Measurements from ENCODE around the gene ETNPPL.
"Not testable (repeated sequence)": the region's sequence is repeated elsewhere in the genome, so short reads cannot be mapped to it uniquely, and the experiment has no call there.

ETNPPL gene

DNA sequence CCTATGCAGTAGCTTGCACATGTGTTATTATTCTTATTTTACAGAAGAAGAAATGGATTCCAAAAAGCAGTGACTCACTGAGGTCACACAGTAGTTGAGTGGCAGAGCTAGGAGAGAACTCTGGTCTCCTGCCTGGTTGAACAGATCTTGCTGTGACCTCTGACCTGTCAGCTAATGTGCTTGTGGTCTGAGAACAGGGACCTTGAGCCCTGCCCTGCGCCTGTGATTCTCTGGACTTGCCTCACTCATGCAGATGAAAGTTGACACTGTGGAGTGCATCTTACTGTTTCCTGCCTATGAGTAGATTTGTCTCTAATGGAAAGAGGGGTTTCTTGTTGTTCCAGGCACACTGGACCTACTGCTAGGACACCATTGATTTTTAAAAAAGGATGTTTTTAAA, 32.3 kb downstream of the ETNPPL start:
- no peak for DNase-seq

DNA sequence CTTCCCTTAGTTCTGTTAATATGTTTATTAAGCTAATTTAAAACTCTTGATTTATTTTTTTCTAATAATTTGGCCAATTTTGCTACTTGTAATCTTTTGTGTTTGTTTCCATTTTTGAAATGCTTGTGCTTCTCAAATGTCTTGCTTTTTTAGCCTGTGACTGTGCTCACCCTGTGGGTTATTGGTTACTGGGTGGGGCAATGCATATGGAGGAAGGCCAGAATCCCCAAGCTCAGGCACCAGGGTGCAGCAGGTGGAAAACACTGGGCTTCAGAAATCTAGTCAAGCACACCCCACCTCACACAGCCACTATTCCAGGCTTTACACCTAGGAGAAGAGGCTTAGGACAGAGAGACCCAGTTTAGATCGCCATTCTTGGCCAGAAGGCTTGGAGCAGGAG, 33.1 kb downstream of the ETNPPL start:
- Mint-ChIP-seq H3K27me3 (peaks cover 7% of the 10 kb centered on the region), H3K4me1 (no peaks in the 10 kb centered on the region), H3K27ac (no peak overlapping the region), H3K4me3 (no peak overlapping the region), H3K9me3 (no peaks in the 10 kb centered on the region)
- DNase-seq, result no peak
- no peak for ATAC-seq

More for the DNA sequence above, 32.3 kb downstream of the ETNPPL start:
- H3K4me1 Mint-ChIP-seq, result no peaks in the 10 kb centered on the region
- ATAC-seq, result no peak
- no peak overlapping the region for H3K27ac Mint-ChIP-seq
- no peaks in the 10 kb centered on the region for H3K9me3 Mint-ChIP-seq
- H3K27me3 Mint-ChIP-seq, result peaks cover 7% of the 10 kb centered on the region
- H3K4me3 Mint-ChIP-seq, result no peak overlapping the region

DNA sequence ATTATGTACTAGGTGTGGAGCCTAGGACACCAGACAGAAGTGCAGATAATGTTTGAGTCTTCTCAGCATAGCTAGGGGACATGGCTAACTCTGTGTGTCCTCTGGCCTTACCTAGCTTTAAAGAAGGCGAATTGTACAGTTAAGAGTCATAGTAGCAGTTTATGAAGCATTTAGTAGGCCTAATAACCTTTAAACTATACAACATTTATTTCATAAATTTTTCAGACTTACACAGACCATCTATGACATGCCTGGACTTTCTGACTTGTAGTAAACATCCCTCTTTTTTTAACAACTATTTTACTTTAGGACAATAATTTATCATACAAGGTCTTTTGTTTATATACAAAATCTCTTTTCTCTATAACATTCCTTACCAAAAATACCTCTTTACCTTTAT, 37.4 kb downstream of the ETNPPL start:
- no peaks in the 10 kb centered on the region for H3K9me3 Mint-ChIP-seq
- no peak overlapping the region for H3K27ac Mint-ChIP-seq
- H3K4me3 Mint-ChIP-seq, result no peak overlapping the region
- ATAC-seq (no peak), DNase-seq (no peak)
- peaks cover 7% of the 10 kb centered on the region for H3K27me3 Mint-ChIP-seq
- H3K4me1 Mint-ChIP-seq, result no peaks in the 10 kb centered on the region

DNA sequence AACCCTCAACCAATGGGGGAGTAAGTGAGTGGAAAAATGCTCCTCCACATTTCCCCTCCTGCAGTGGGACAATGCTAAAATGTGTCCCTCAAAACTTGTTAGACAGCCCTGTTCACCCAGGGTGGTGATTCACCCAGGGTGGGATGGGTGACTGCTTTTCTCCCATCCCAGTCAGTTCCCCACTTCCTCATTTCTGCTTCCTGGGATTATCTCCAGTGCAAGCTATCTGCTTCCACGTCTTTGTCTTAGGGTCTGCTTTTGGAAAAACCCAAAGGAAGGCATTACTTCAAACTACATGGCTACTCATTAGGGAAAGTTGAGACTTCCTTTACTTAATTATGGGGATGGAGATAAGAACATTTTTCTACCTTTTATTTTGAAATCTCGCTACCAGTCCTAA, 45.5 kb downstream of the ETNPPL start:
- no peak for ATAC-seq

DNA sequence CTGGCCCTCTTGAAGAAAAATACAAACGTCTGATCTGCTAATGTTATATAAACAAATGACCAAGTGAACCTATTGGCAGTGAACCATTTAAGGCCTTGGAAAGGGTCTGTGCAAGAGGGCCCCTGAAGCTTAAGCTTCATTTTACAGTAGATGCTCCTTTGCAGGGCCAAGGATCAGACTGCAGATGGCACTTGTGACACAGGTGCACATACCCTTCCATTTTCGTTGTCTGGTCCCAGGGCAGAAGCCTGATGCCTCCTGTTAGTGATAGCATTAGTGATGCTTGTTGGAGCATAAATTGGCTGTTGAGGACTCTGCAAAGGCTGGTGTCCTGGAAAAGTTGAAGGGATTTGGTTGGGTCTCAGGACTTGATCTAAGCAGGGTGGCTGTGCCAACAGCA, 46.5 kb downstream of the ETNPPL start:
- Mint-ChIP-seq H3K4me1 (no peaks in the 10 kb centered on the region), H3K27me3 (no peaks in the 10 kb centered on the region), H3K4me3 (no peak overlapping the region), H3K27ac (no peak overlapping the region), H3K9me3 (no peaks in the 10 kb centered on the region)
- no peak for ATAC-seq
- DNase-seq, result no peak

More for the DNA sequence above, 45.5 kb downstream of the ETNPPL start:
- no peak for DNase-seq
- no peaks in the 10 kb centered on the region for H3K9me3 Mint-ChIP-seq
- H3K27ac Mint-ChIP-seq, result no peak overlapping the region
- no peak overlapping the region for H3K4me3 Mint-ChIP-seq
- H3K27me3 Mint-ChIP-seq, result peaks cover 4% of the 10 kb centered on the region
- no peaks in the 10 kb centered on the region for H3K4me1 Mint-ChIP-seq

DNA sequence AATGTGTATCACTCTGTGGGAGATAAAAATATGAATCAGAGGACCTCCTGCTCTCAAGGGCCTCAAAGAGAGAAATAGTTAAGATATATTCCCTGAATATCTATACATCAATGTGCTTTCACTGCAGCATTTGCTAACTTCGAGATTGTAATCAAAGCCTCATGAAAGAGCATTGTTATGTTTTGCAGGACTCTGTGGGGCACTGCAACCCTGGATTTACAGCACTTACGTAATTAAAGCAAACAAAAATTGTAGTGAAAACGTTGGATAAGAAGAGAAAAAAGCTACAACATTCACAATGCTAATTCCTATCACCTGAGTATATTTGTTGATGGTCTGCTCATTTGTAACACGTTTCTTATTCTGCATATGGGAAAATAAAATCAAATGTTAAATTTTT, 48.0 kb downstream of the ETNPPL start:
- Mint-ChIP-seq H3K4me1 (no peaks in the 10 kb centered on the region), H3K27me3 (no peaks in the 10 kb centered on the region), H3K9me3 (no peaks in the 10 kb centered on the region), H3K4me3 (no peak overlapping the region), H3K27ac (no peak overlapping the region)
- no peak for DNase-seq
- ATAC-seq, result no peak

DNA sequence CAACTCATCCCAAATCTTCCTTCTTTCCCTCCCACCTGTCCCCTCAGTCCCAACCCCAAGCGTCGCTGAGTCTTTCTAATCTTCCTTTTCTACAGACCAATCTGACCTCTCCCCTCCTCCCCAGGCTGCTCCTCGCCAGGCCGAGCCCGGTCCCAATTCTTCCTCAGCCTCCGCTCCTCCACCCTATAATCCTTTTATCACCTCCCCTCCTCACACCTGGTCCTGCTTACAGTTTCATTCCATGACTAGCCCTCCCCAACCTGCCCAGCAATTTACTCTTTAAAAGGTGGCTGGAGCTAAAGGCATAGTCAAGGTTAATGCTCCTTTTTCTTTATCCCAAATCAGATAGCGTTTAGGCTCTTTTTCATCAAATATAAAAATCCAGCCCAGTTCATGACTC, 52.3 kb downstream of the ETNPPL start:
- ATAC-seq, H3K4me3 Mint-ChIP-seq, DNase-seq, H3K27me3 Mint-ChIP-seq, H3K27ac Mint-ChIP-seq, H3K9me3 Mint-ChIP-seq, H3K4me1 Mint-ChIP-seq: not testable (repeated sequence)

DNA sequence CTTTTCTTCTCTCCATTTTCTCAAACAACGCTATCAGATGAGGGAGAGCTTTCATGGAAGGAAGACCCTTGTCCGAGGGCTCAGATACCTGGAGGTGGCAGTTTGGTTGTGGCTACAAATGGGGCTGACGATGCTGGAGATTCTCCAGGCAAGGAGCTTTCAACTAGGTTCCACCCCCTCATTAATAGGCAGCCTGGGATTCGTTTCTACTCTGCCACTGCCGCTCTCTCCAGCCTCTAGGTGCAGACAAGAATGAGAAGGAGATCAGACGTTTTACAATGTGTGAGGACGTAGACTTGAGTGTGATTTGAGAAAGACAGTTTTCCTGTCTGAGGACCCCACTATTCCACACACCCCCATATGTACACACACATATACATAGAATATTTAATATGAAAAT, 53.1 kb downstream of the ETNPPL start:
- Mint-ChIP-seq H3K27ac (no peak overlapping the region), H3K4me3 (no peak overlapping the region), H3K9me3 (peaks cover 0 to 6% of the 10 kb centered on the region in 2 donors), H3K4me1 (no peaks in the 10 kb centered on the region), H3K27me3 (no peaks in the 10 kb centered on the region)
- ATAC-seq (no peak), DNase-seq (no peak)

DNA sequence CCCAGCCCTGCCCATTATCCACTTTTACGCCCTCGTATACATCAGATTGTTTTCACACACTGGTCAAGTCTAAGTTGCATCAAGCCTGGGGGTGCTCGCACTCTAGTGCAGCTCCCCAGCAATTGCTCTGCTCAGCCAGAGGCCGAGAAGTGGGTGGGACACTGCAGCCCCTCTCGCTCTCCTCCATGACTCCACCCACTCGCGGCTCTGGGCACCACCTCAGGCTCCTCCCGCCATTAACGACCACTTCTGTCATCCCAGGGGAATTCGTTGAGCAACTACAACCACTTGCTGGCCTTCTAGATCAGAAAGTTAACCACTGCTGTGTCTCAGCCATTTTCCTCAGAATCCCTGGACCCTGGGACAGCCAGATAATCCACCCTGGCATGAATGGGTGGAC, 53.6 kb downstream of the ETNPPL start:
- H3K27me3 Mint-ChIP-seq, result no peaks in the 10 kb centered on the region
- H3K9me3 Mint-ChIP-seq, result peaks cover 0 to 6% of the 10 kb centered on the region in 2 donors
- H3K4me1 Mint-ChIP-seq, result no peaks in the 10 kb centered on the region
- H3K4me3 Mint-ChIP-seq, result no peak overlapping the region
- H3K27ac Mint-ChIP-seq, result no peak overlapping the region
- ATAC-seq (no peak), DNase-seq (no peak)

DNA sequence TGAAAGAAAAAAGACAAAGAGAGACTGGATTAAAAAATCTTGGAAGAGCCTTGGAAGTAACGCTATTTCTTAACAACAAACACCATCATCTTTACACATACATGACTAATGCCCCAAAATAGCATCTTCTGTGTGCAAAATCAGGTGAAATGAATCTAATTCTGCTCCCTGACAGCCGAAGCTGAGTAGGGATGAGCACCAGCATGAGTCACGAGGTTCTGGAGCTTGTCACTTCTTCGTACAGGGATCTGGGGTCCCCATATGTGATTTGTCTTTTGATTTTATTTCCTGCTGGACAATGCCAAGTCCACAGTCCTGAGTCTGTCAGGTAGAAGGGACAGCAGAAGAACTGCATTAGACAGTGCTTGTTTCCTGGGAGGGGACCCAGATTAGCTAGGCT, 56.6 kb downstream of the ETNPPL start:
- DNase-seq (no peak), ATAC-seq (no peak)
- Mint-ChIP-seq H3K4me3 (no peak overlapping the region), H3K27me3 (no peaks in the 10 kb centered on the region), H3K27ac (no peak overlapping the region), H3K9me3 (peaks cover 0 to 6% of the 10 kb centered on the region in 2 donors), H3K4me1 (peaks cover 15% of the 10 kb centered on the region)

DNA sequence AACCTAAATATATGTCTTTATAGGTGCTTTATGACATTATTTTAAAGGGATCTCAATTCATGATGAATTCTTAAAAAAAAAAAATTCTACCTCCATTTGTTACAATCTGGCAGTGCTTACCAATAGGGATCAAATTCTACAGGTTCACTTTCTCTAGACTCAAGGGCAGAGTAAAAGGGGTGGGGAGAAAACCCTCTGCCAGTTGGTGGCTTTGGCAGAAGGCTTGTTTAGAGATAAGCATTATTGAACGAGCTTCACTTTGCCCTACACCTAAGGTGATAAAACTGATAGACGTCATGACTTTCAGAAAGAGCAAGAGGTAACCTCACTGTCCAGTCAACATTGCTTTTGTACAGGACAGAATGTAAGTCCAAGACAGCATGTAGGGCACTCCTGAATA, 58.9 kb downstream of the ETNPPL start:
- Mint-ChIP-seq H3K4me3 (no peak overlapping the region), H3K27ac (no peak overlapping the region), H3K4me1 (peaks cover 22% of the 10 kb centered on the region), H3K9me3 (no peaks in the 10 kb centered on the region), H3K27me3 (no peaks in the 10 kb centered on the region)
- ATAC-seq (no peak), DNase-seq (no peak)

DNA sequence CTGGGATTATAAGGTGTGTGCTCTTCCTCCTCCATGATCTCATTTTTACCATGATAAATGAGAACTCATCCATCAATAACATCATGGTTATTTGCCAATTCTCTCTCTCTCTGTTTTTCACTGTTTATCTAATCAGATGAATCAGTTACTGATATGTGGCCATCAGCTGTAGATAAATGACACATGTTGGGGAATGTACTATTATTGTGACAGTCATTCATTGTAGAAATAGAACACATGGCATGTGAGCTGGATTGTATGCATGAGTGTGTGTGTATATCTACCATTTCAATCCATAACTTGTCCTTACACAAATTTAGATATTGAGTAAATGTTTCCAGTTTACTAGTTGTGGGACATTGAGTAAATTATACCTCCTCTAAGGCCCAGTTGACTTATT, 59.5 kb downstream of the ETNPPL start:
- no peak for DNase-seq
- H3K27me3 Mint-ChIP-seq, result no peaks in the 10 kb centered on the region
- H3K4me1 Mint-ChIP-seq, result peaks cover 22% of the 10 kb centered on the region
- no peak for ATAC-seq
- no peak overlapping the region for H3K27ac Mint-ChIP-seq
- H3K4me3 Mint-ChIP-seq, result no peak overlapping the region
- no peaks in the 10 kb centered on the region for H3K9me3 Mint-ChIP-seq

DNA sequence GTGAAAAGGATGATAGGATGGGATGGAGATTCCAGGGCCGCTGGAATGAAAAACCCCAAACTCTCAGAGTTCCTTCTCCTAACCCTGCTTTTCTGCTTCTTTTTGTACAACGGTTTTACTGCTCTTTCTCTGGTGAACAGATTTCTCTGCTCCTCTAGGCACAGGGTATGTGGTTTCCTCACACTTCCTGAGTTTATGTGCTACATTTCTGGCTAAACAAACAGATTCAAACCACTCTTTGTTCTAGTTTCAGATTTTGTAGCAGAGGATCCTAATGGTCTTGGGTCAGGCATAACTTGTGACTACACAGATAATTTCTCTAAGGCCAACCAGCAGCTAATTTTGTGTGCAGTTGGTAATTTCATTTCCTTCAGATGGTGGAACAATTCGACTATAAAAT, 59.9 kb downstream of the ETNPPL start:
- DNase-seq (no peak), ATAC-seq (no peak)
- no peaks in the 10 kb centered on the region for H3K27me3 Mint-ChIP-seq
- no peaks in the 10 kb centered on the region for H3K9me3 Mint-ChIP-seq
- H3K4me1 Mint-ChIP-seq, result peaks cover 22% of the 10 kb centered on the region
- H3K4me3 Mint-ChIP-seq, result no peak overlapping the region
- no peak overlapping the region for H3K27ac Mint-ChIP-seq

DNA sequence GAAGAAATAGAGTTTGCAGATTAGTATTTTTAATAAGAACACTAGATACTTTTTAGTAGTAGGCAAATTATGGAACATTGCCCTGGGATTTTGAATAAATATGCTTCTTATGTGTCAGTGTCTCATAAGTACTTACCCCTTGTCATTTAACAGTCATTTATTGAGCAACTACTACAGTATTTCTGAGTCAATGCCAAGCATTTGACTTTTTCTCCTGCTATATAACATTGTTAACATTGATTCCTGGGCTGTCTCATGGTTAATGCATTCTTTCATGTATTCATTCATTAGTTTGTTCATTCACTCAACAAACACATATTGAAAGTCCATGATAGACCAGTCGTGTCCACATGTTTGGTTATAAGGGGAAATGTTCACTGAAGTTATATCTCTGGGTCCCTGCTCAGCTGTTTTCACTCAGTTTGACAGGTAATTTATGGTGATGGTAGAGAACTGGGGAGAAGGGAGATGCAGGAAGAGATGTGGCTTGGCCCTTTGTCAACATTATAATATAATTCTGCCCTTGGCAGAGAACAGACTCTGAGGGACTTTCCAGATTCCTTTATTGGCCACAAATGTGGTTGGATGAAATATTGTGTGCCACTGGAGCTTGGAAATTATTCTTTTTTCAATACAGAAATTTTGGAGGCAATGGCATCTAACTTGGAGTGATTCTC, 62.6 kb downstream of the ETNPPL start:
- Mint-ChIP-seq H3K4me3 (no peak overlapping the region), H3K9me3 (no peaks in the 10 kb centered on the region), H3K27me3 (no peaks in the 10 kb centered on the region), H3K27ac (no peak overlapping the region), H3K4me1 (peaks cover 22% of the 10 kb centered on the region)
- DNase-seq (no peak), ATAC-seq (no peak)

DNA sequence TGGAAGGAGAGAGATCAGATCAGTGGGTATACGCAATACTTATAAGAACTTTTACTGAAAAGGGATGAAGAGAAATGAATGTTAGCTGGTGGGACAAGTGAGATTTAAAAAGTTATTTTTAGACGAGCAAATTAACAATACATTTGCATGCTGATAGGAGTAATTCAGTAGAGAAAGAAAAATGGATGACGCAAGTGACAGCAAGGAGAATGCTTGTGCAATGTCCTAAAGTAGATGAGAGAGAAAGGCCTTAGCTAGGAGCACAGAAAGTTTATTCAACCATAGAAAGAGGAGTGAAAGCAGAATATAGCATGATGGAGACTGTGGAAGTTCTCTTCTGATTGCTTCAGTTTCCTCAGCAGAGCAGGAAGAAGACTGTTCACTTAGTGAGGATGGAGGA, 66.7 kb downstream of the ETNPPL start:
- H3K4me1 Mint-ChIP-seq, result peaks cover 6% of the 10 kb centered on the region
- ATAC-seq, result no peak
- DNase-seq, result no peak
- H3K27me3 Mint-ChIP-seq, result no peaks in the 10 kb centered on the region
- no peak overlapping the region for H3K4me3 Mint-ChIP-seq
- H3K9me3 Mint-ChIP-seq, result no peaks in the 10 kb centered on the region
- H3K27ac Mint-ChIP-seq, result no peak overlapping the region

DNA sequence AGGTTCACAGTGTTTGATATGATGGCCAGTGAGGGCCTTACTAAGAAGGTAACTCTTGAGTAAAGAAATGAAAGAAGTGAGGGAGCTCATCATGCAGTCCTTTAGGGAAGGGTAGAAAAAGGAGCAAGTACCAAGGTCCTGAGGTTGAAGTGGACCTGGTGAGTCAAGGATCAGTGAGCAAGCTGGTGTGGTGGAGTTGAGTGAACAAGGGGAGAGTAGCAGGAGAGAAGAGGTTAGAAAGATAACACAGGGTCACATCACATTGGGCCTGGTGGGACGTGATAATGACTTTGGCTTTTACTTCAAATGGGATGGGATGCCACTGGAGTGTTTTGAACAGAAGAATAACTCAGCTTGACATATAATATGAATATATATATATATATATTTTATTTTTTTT, 67.8 kb downstream of the ETNPPL start:
- Mint-ChIP-seq H3K9me3 (no peaks in the 10 kb centered on the region), H3K4me3 (no peak overlapping the region), H3K27me3 (no peaks in the 10 kb centered on the region), H3K27ac (no peak overlapping the region), H3K4me1 (no peaks in the 10 kb centered on the region)
- DNase-seq (no peak), ATAC-seq (no peak)

DNA sequence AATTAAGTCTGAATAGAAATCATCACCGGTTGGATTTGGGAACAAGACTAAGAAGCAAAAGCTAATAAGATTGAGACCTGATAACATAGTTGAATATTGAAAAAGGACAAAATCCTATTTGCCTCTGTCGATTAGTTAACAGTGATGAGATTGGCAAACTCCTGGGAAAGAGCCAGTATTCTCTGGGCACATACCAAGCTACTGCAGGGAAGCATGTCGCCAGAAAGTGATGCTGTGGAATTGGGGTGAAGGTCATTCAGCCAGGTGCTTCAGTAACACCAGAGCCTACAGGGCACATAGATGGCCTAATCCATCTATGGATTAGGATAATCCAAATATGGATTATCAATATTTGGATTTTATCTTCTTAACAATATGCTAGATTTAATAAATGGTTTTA, 68.4 kb downstream of the ETNPPL start:
- ATAC-seq (no peak), DNase-seq (no peak)
- Mint-ChIP-seq H3K4me3 (no peak overlapping the region), H3K27ac (no peak overlapping the region), H3K9me3 (no peaks in the 10 kb centered on the region), H3K27me3 (no peaks in the 10 kb centered on the region), H3K4me1 (no peaks in the 10 kb centered on the region)

Measured in stimulated activated naive CD8-positive, alpha-beta T cell treated with anti-CD3 and anti-CD28 coated beads, Interleukin-15, amount 100 ng/mL, for 72 hours (primary cell).